Activated naive CD4-positive, alpha-beta T cell treated with anti-CD3 and anti-CD28 coated beads for 36 hours (primary cell): Measurements from ENCODE around the gene TSPYL1. TPM values are rescaled to one million over a fixed set of nuclear protein-coding genes. Genes with fewer than 3 reads are reported as not detected.

Source experiments
- CTCF ChIA-PET: fragments of 350-600 bp; sonication (Branson Sonifier 250); formaldehyde crosslinking; loops from one replicate; lab custom pipeline; 2021; ENCODE audit warnings: antibody characterized with exemption; lab: Charles Lee
- DNase-seq: peaks from one replicate; pipeline ENCODE4 v3.0.0-alpha.2; 2020
- H3K27ac Mint-ChIP-seq: one replicate; pipeline ENCODE4 v1.8.0; 2021; ENCODE audit warnings: mild to moderate bottlenecking, mixed read lengths
- H3K27me3 Mint-ChIP-seq: one replicate; pipeline ENCODE4 v1.8.0; 2021; ENCODE audit warnings: low read depth, mixed read lengths
- H3K36me3 Mint-ChIP-seq: one replicate; pipeline ENCODE4 v1.8.0; 2021; ENCODE audit warnings: low read depth, mixed read lengths
- H3K4me1 Mint-ChIP-seq: one replicate; pipeline ENCODE4 v1.8.0; 2021; ENCODE audit warnings: low read depth, mixed read lengths
- H3K4me3 Mint-ChIP-seq: one replicate; pipeline ENCODE4 v1.8.0; 2021; ENCODE audit warnings: mild to moderate bottlenecking, moderate library complexity, mixed read lengths
- H3K9me3 Mint-ChIP-seq: one replicate; pipeline ENCODE4 v1.8.0; 2021; ENCODE audit warnings: mixed read lengths
- intact Hi-C: fragments of 100-400 bp; cut with micrococcal nuclease; formaldehyde crosslinking; loops from one replicate; pipeline ENCODE4 v1.15.1; 2023
- total RNA-seq, 2 experiments: library from RNA; stranded (reverse); gene quantifications; one replicate each; pipeline ENCODE4 v1.2.3, GENCODE V29; 2021

The TSPYL1 gene
- total RNA-seq, 2 experiments from 2014 or later, result 33.4 to 34.7 TPM

DNA sequence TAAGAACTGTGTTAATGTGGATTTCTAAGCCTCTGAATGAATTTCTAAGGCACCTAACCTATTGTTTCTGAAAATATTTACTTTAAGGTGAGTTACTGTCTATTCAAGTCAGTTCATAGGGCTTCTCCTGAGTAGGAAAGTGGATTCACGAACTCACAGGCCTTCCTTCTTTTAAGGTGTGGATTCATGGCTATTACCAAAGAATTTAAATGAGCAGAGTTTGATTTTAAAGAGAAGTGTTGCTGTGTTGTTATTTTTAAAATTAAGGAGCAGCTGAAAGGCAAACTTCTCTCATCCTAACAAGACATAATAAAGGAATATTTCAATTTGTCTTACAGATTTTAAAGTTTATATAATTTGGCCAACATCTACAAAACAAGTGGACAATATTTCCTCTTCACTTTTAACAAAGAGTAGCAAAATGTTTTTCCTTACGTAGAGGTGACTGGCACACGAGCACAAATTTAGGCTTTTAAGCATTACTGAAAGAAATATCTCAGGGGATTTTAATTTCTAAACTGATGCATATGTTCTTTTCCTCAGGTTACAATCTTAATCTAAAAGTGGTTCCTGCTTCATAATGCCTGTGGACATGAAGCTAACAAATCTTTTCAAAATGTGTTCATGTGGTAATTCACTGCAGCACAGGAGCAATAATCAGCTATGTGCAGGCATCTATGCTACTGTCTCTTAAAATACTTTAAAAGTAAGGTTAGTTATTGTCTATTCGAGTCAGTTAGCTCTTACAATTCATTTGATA is 25.3 kb downstream of the TSPYL1 start:
- Mint-ChIP-seq H3K4me1 (peaks cover 31% of the 10 kb centered on the region), H3K27me3 (no peaks in the 10 kb centered on the region), H3K36me3 (peaks cover 16% of the 10 kb centered on the region), H3K9me3 (no peaks in the 10 kb centered on the region), H3K4me3 (no peak overlapping the region), H3K27ac (no peak overlapping the region)
- CTCF ChIA-PET, result interaction anchor here (1.4 to 3.7 kb wide), 3 partner anchors 14 to 26 kb away, joined by 3 to 22 read pairs (median 3); no protein-coding TSS in a partner anchor
- intact Hi-C loops, result loop anchor here (1.0 to 10.0 kb wide), 10 partner anchors 14 to 1420 kb away; partner anchors contain the start of genes GOPC, NT5DC1, NUS1 and RWDD1
- DNase-seq, result no peak

GRCh38 chr6:116253505-116254296 is 26.0 kb downstream of the TSPYL1 start, which contains the start of gene TSPYL4:
TSPYL4 (minus strand) TSS chr6:116254075; CDS start chr6:116254008, 67 bp downstream.
- CTCF ChIA-PET, result interaction anchor here (1.4 to 3.7 kb wide), 3 partner anchors 15 to 27 kb away, joined by 3 to 22 read pairs (median 3); no protein-coding TSS in a partner anchor
- Mint-ChIP-seq H3K36me3 (peaks cover 13% of the 10 kb centered on the region), H3K4me3 (no peak within 1 kb of the TSS), H3K27ac (no peak within 1 kb of the TSS), H3K27me3 (no peaks in the 10 kb centered on the region), H3K4me1 (peaks cover 35% of the 10 kb centered on the region), H3K9me3 (no peaks in the 10 kb centered on the region)
- peak; percentile 95 for DNase-seq
- intact Hi-C loops, result loop anchor here (1.0 to 10.0 kb wide), 11 partner anchors 15 to 1421 kb away; partner anchors contain the start of genes DSE, GOPC, NT5DC1 and NUS1

- Mint-ChIP-seq H3K9me3 (no peaks in the 10 kb centered on the region), H3K27ac (no peak overlapping the region), H3K4me1 (peaks cover 41% of the 10 kb centered on the region), H3K27me3 (no peaks in the 10 kb centered on the region), H3K4me3 (no peak overlapping the region), H3K36me3 (peaks cover 13% of the 10 kb centered on the region)
- no peak for DNase-seq
- intact Hi-C loops, result loop anchor here (1.0 to 10.0 kb wide), 4 partner anchors 117 to 1422 kb away; partner anchors contain the start of genes DSE, GOPC and NUS1
- CTCF ChIA-PET, result interaction anchor here (1.5 to 1.7 kb wide), 3 partner anchors 15 to 26 kb away, joined by 3 to 5 read pairs (median 4); no protein-coding TSS in a partner anchor
Observed at GRCh38 chr6:116253188-116253504, 26.6 kb downstream of the TSPYL1 start.

GRCh38 chr6:116251568-116252384 is 28.0 kb downstream of the TSPYL1 start:
- Mint-ChIP-seq H3K27ac (no peak overlapping the region), H3K4me1 (peaks cover 37% of the 10 kb centered on the region), H3K27me3 (no peaks in the 10 kb centered on the region), H3K36me3 (peaks cover 13% of the 10 kb centered on the region), H3K9me3 (no peaks in the 10 kb centered on the region), H3K4me3 (no peak overlapping the region)
- CTCF ChIA-PET, result interaction anchor here (1.1 to 1.7 kb wide), 3 partner anchors 9 to 27 kb away, joined by 3 to 5 read pairs (median 4); no protein-coding TSS in a partner anchor
- no peak for DNase-seq
- intact Hi-C loops, result loop anchor here (5.0 to 10.0 kb wide), 3 partner anchors 1293 to 1423 kb away; partner anchors contain the start of genes GOPC and NUS1

GRCh38 chr6:116248577-116248976 is 31.2 kb downstream of the TSPYL1 start:
- intact Hi-C loops, result no loop called here
- CTCF ChIA-PET, result no interaction called here
- H3K36me3 Mint-ChIP-seq, result peaks cover 13% of the 10 kb centered on the region

DNA sequence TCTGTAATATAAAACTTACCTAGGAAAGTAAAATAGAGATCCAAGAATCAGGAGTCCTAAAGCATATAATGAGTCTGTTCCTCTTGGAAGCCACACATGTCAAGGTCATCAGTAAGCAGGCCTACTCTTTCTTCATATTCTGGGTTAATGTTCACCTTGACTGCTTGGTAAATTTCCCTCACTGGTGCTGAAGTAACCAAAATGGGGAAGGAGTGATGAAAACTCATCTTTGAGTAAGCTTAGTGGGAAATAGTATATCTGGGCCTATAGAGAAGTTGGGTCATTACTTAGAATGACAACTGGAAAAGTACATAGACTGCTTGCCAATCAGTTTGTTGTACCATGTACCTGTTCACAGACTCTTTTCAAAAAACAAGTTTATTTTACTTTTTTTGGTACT is 32.4 kb downstream of the TSPYL1 start:
- H3K36me3 Mint-ChIP-seq, result peaks cover 11% of the 10 kb centered on the region
- intact Hi-C loops, result no loop called here
- no peak overlapping the region for H3K27ac Mint-ChIP-seq

More at GRCh38 chr6:116248577-116248976, 31.2 kb downstream of the TSPYL1 start:
- no peak for DNase-seq
- Mint-ChIP-seq H3K9me3 (no peaks in the 10 kb centered on the region), H3K27ac (no peak overlapping the region), H3K4me3 (no peak overlapping the region), H3K4me1 (peaks cover 37% of the 10 kb centered on the region), H3K27me3 (no peaks in the 10 kb centered on the region)

GRCh38 chr6:116246089-116246488 is 33.6 kb downstream of the TSPYL1 start:
- intact Hi-C loops, result no loop called here
- Mint-ChIP-seq H3K27me3 (no peaks in the 10 kb centered on the region), H3K36me3 (peaks cover 6% of the 10 kb centered on the region), H3K9me3 (no peaks in the 10 kb centered on the region), H3K27ac (no peak overlapping the region), H3K4me3 (no peak overlapping the region), H3K4me1 (peaks cover 23% of the 10 kb centered on the region)
- no peak for DNase-seq
- CTCF ChIA-PET, result interaction anchor here (1.8 kb wide), 1 partner anchor 42 kb away, joined by 7 read pairs; no protein-coding TSS in a partner anchor

More for the DNA sequence above, 32.4 kb downstream of the TSPYL1 start:
- no peak for DNase-seq
- no peaks in the 10 kb centered on the region for H3K27me3 Mint-ChIP-seq
- CTCF ChIA-PET, result no interaction called here
- no peak overlapping the region for H3K4me3 Mint-ChIP-seq
- H3K4me1 Mint-ChIP-seq, result peaks cover 35% of the 10 kb centered on the region
- no peaks in the 10 kb centered on the region for H3K9me3 Mint-ChIP-seq

DNA sequence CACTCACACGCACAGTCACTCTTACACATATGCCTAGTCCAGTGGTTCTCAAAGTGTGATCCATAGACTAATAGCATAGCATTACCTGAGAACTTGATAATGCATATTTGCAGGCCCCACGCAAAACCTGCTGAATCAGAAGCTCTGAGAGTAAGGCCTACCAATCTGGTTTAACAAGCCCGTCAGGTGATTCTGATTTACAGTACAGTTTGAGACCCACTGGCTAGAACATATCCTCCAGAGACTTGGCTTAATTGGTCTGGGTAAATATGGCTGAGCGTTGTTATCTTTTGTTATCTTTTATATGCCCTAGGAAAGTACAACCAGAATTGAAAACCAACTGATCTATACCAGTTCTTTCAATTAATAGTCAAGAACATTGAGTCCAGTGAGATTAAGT is 35.4 kb downstream of the TSPYL1 start:
- no peak overlapping the region for H3K4me3 Mint-ChIP-seq
- H3K4me1 Mint-ChIP-seq, result peaks cover 10% of the 10 kb centered on the region
- no peak for DNase-seq
- H3K27ac Mint-ChIP-seq, result no peak overlapping the region
- intact Hi-C loops, result no loop called here
- peaks cover 3% of the 10 kb centered on the region for H3K36me3 Mint-ChIP-seq
- CTCF ChIA-PET, result interaction anchor here (1.8 kb wide), 1 partner anchor 44 kb away, joined by 7 read pairs; no protein-coding TSS in a partner anchor
- H3K27me3 Mint-ChIP-seq, result no peaks in the 10 kb centered on the region
- H3K9me3 Mint-ChIP-seq, result no peaks in the 10 kb centered on the region

GRCh38 chr6:116239856-116240255 is 39.9 kb downstream of the TSPYL1 start:
- no peaks in the 10 kb centered on the region for H3K4me1 Mint-ChIP-seq
- H3K27me3 Mint-ChIP-seq, result no peaks in the 10 kb centered on the region
- H3K9me3 Mint-ChIP-seq, result no peaks in the 10 kb centered on the region
- intact Hi-C loops, result no loop called here
- H3K4me3 Mint-ChIP-seq, result no peak overlapping the region
- CTCF ChIA-PET, result no interaction called here
- no peak for DNase-seq
- H3K36me3 Mint-ChIP-seq, result peaks cover 3% of the 10 kb centered on the region
- no peak overlapping the region for H3K27ac Mint-ChIP-seq

- H3K4me3 Mint-ChIP-seq, result no peak overlapping the region
- H3K9me3 Mint-ChIP-seq, result no peaks in the 10 kb centered on the region
- intact Hi-C loops, result no loop called here
- no peaks in the 10 kb centered on the region for H3K4me1 Mint-ChIP-seq
- peaks cover 3% of the 10 kb centered on the region for H3K36me3 Mint-ChIP-seq
- no peak overlapping the region for H3K27ac Mint-ChIP-seq
- DNase-seq, result no peak
- no peaks in the 10 kb centered on the region for H3K27me3 Mint-ChIP-seq
- CTCF ChIA-PET, result interaction anchor here (0.5 to 0.6 kb wide), 2 partner anchors 30 to 1574 kb away, joined by 3 to 6 read pairs; no protein-coding TSS in a partner anchor
Observed at GRCh38 chr6:116239256-116239655, 40.5 kb downstream of the TSPYL1 start.

DNA sequence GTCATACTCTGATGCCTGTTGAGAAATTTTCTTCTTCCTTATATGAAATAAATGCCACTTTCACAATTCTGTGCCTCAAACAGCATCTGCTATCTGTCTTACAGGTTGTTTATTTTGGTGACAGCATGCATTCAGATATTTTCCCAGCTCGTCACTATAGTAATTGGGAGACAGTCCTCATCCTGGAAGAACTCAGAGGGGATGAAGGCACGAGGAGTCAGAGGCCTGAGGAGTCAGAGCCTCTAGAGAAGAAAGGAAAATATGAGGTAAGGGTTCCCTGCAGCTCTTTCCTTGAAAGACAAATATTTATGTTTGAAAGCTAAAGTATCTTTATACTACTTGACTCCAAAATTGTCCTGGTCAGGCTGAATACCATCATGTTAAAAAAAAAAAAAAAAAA is 41.6 kb downstream of the TSPYL1 start:
- intact Hi-C loops, result no loop called here
- Mint-ChIP-seq H3K27ac (no peak overlapping the region), H3K36me3 (peaks cover 3% of the 10 kb centered on the region), H3K4me3 (no peak overlapping the region), H3K9me3 (no peaks in the 10 kb centered on the region), H3K4me1 (no peaks in the 10 kb centered on the region), H3K27me3 (no peaks in the 10 kb centered on the region)
- DNase-seq, result no peak
- CTCF ChIA-PET, result no interaction called here
